IPS-18c (cell line): ENCODE results near the gene NDUFB7.

Experiments
- H3K4me3 ChIP-seq: 2 replicates; pipeline ENCODE4 v1.7.0; 2013; ENCODE audit warnings: low read depth, mild to moderate bottlenecking, low read length, moderate library complexity; ENCODE audit not compliant: insufficient read depth
- H3K9me3 ChIP-seq: one replicate; pipeline ENCODE4 v1.6.1; 2013; ENCODE audit warnings: mild to moderate bottlenecking, low read length, moderate library complexity; ENCODE audit not compliant: control insufficient read depth, insufficient read depth

Gene NDUFB7

DNA sequence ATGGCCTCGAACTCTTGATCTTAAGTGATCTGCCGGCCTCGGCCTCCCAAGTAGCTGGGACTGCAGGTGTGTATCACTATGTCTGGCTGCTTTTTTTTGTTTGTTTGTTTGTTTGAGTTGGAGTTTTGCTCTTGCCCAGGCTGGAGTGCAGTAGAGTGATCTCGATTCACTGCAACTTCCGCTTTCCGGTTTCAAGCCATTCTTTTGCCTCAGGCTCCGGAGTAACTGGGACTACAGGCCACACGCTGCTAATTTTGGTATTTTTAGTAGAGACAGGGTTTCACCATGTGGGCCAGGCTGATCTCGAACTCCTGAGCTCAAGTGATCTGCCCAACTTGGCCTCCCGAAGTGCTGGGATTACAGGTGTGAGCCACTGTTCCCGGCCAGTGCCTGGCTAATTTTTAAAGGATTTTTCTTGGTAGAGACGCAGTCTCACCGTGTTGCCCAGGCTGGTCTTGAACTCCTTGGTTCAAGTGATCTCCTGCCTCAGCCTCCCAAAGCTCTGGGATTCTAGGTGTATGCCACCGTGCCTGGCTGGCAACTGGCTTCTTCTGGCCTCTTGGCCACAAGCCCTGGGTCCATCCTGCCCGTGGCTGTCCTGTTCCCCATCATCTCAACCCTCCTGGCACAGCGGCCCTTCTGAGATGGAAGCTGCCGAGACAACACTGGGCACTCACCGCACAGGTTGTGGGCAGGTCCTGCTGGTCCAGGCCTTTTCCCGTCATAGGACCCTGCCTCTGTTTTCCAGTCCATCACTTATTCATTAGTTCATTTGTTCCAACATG lies 30.9 kb downstream of the NDUFB7 start:
- H3K9me3 ChIP-seq = no peaks in the 10 kb centered on the region
- H3K4me3 ChIP-seq = no peak overlapping the region

DNA sequence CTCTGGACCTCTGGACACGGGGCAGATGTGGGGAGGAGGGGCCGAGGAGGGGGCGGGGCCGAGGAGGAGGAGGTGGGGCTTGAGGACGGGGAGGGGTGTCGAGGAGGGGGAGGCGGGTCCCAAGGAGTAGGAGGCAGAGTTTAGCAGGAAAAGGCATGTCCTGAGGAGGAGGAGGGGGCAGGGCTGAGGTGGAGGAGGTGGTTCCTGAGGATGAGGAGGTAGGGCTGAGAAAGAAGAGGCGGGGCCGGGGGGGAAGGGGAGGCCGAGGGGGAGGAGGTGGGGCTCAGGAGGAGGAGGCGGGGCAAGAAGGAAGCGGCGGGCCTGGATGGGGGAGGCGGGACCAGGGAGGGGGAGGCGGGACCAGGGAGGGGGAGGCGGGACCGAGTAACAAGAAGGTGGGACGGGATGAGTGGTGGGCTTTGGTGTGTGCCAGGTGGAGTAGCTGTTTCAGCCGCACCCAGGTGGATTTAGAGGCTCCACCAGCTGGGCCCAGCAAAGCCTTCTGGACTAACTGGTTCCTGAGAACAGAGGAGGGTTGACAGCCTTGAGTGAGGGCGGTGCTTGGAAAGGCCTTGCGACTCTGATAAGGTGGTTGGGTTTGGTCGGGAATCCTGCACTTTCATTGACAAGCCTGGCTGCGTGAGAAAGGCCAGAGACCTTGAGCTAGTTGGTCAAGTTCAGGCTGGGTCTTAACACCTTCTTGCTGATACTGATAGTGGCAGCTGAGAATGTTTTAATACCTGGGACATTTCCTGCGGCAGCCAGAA lies 34.8 kb downstream of the NDUFB7 start:
- H3K9me3 ChIP-seq = no peaks in the 10 kb centered on the region
- H3K4me3 ChIP-seq = peak overlapping the region; percentile 2; the same call in 1 of the 2 replicates

DNA sequence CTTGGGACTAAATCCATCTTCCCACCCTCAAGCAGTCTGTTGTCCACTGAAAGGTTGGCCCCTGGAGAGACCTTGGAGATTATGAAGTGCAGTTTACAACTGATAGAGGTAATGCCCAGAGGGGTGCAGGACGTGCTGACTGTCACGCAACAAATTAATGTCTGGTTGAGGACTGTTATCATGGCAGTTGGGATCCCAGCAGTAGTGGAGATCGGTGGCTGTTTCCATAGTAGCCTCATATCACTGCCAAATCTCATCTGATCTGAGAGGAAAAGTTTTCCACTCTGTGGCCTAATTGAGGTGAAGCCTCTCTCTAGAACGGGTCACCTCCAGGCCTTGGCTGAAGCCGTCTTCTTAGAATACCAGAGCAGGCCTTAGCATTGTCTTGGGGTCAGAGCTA lies 38.4 kb downstream of the NDUFB7 start:
- H3K4me3 ChIP-seq = no peak overlapping the region
- no peaks in the 10 kb centered on the region for H3K9me3 ChIP-seq

DNA sequence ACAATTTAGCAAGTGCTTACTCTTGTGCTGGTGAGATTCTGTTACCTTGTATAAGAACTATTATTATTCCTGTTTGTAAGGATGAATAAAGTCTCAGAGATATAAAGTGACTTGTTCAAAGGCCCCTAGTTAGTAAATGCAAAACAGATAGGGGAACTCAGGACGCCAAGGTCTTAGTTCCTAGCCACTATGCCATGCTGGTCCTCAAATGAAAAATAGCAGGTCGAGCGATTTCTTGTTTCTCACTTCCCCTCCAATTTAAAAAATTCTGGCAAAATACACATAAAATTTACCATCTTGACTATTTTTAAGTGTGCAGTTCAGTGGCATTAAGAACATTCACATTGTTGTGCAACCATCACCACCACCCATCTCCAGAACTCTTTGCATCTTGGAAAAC lies 41.4 kb downstream of the NDUFB7 start:
- Histone ChIP-seq H3K4me3 (peak overlapping the region; percentile 96; the same call in 1 of the 2 replicates), H3K9me3 (no peaks in the 10 kb centered on the region)

DNA sequence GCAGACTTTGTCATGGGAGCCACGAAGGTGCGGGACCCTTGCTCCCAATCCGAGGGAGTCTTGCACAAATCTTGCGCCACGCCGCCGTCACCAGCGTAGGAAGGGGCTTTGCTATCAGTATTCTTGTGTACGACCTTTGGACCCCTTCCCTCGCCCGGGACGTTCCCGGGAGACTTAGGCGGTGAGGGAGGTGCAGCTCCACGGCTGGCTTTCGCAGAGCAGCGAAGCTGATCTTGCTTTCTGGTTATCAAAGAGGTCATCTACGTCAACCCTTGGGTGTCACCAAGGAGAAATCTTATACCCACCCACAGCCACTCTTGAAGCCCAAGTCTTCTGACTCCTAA lies 41.9 kb downstream of the NDUFB7 start:
- no peaks in the 10 kb centered on the region for H3K9me3 ChIP-seq
- H3K4me3 ChIP-seq = peak overlapping the region; percentile 96

DNA sequence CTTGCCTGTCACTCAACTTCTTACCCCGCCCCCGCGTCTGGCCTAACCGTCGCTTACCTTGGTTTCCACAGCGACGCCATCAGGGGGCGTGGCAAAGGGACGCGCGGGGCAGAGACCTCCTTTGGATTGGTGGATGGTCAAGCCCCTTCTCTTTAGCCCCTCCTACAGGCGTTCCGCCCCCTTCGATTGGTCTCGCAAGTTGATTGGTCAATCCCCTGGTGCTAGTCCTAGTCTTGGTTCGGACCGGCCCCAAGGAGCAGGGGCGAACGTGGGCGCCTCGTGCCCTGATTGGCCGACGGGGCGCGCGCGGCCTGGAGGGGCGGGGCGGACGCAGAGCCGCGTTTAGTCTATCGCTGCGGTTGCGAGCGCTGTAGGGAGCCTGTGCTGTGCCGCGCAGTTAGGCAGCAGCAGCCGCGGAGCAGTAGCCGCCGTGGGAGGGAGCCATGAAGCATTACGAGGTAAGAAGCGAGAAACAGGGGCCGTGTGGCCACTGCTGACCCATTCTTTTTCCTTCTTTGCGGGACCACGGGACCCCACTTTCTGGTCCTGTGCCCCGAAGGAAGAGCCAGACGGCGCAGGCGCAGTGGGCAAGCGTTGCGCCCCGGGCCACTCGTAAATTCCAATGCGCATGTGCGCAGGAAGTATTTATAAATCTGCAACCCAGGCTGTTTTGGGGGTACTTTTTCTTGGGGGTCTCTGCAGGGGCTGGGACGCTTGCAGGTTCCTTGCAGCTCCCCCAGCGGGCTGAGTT lies 42.4 kb downstream of the NDUFB7 start, which contains the start of gene TECR:
Gene TECR, plus strand, starts transcription at position 341 of the 751 bp plus-strand sequence. Its CDS starts 103 bp downstream, at position 444.
- peak within 1 kb of the TSS; percentile 96 for H3K4me3 ChIP-seq
- H3K9me3 ChIP-seq = no peaks in the 10 kb centered on the region

DNA sequence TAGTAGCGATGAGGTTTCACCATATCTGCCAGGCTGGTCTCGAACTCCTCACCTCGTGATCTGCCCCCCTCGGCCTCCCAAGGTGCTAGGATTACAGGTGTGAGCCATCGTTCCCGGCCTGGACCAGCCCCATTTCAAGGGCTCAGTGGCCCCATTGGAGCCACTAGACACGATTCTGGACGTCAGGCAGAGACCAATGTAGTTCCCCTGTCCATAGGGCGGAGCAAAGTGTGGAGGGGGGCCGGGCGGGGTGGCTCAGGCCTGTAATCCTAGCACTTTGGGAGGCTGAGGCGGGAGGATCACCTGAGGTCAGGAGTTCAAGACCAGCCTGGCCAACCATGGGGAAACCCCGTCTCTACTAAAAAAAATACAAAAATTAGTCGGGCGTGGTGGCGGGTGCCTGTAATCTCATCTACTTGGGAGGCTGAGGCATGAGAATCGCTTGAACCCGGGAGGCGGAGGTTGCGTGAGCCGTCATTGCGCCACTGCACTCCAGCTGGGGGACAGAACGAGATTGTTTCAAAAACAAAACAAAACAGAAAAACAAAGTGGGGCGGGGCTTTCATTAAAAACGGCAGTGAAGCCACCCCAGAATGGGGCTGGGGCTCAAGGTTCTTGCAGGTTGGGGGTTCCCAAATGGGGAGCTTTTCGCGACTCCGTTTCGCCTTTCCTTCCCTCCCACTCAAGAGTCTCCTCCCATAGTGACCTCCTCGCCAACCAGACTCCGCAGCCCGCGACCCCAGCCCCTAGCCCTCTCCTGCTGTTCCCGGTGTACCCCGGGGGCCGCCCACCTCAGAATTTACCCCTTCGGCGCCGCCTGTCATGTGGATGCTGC lies 43.2 kb downstream of the NDUFB7 start:
- peak overlapping the region; percentile 52 for H3K4me3 ChIP-seq
- H3K9me3 ChIP-seq = no peaks in the 10 kb centered on the region

DNA sequence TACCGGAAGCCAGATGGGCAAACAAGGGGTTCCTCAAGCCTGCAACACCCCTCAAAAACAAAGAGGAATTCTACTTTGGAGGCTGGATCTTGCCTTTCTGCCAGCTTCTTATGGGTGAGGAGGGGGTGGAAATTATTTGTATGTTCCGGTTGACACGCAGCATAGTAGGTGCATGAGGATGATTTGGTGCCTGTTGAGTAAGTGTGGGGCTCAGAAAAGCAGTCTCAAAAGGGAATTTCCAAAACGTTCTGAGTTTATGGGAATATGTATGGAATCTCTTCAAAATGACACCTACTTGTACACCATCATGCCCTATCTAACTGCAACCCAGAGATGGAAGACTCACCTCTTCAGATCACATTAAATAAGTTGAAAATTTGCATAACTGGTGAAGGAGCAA lies 45.4 kb downstream of the NDUFB7 start:
- no peak overlapping the region for H3K4me3 ChIP-seq

DNA sequence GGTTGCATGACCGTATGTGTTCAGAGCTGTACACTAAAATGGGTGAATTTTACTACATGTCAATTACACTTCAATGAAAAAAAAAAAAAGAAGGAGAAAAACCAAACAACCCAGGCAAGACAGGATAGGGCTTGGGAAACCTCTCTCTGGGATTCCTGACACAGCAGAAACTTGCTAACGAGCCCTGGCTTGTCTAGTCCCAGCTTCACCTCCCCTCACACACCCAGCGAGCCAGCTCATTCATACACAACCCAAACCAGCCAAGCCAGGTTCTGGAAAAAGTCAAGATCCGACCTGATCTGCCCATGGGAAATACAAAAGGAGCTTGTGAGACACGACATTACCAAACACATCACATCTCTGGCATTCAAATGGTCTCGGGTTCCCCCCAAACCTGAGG lies 46.1 kb downstream of the NDUFB7 start:
- no peak overlapping the region for H3K4me3 ChIP-seq
- H3K9me3 ChIP-seq = no peaks in the 10 kb centered on the region

More for the DNA sequence above, 45.4 kb downstream of the NDUFB7 start:
- no peaks in the 10 kb centered on the region for H3K9me3 ChIP-seq

DNA sequence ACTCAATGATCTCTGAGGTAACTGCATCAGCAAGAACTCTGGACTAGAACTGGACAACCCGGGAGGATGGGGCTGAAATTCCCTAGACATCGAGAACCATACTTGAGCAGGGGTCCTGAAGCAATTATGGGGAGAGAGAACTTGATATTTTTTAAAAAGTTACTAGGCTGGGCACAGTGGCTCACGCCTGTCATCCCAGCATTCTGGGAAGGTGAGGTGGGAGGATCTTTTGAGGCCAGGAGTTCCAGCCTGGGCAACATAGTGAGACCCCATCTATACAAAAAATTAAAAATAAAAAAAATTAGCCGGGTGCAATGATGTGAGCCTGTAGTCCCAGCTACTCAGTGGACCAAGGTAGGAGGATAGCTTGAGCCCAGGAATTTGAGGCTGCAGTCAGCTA lies 51.3 kb downstream of the NDUFB7 start:
- Histone ChIP-seq H3K9me3 (no peaks in the 10 kb centered on the region), H3K4me3 (no peak overlapping the region)

DNA sequence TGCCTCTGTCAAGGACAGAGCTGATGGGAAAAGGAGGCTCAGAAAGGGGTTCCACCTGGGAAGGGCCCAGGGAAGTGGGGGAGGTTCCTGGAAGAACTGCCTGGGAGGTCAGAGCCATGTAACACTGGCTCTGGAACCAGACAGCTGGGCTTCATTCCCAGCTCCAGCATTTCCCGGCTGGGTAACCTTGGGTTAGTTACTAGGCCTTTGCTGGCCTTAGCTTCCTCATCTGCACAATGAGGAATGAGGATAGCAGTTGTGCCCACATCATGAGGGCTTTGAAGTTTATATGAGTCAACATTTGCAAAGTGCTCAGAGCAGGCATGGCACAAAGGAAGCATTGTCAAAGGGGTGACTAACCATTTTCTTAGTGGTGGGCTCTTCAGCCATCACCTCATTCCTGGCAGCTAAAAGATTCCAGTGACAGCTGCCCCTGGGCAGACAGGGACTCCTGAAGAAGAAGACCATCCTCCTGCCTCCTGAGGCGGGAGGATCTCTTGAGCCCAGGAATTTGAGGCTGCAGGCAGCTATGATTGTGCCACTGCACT lies 51.9 kb downstream of the NDUFB7 start:
- H3K9me3 ChIP-seq = no peaks in the 10 kb centered on the region
- no peak overlapping the region for H3K4me3 ChIP-seq

DNA sequence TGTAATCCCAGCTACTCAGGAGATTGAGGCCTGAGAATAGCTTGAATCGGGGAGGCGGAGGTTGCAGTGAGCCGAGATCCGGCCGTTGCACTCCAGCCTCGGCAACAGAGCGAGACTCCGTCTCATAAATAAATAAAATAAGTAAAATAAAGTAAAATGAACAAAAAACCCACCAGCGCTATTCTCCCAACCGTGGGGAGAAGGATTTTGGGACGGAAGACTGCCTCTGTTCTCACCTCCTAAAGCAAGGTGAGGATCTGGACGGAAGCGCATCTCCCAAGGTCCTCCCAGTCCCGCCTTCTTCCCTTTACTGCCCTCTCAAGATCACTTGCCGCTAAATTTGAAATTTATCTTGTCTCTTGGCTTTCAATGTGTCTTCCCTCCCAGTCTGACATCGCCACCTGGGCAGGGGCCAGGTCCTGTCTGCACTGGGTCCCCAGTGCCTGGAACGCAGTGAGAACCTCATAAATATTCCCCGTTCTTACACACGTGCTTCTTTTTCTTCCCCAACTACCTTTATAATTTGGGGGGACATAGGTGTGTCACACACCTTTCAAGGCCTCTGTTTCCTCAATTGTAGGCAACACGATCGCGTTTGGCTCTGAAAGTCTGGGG lies 52.5 kb downstream of the NDUFB7 start:
- Histone ChIP-seq H3K4me3 (no peak overlapping the region), H3K9me3 (no peaks in the 10 kb centered on the region)

DNA sequence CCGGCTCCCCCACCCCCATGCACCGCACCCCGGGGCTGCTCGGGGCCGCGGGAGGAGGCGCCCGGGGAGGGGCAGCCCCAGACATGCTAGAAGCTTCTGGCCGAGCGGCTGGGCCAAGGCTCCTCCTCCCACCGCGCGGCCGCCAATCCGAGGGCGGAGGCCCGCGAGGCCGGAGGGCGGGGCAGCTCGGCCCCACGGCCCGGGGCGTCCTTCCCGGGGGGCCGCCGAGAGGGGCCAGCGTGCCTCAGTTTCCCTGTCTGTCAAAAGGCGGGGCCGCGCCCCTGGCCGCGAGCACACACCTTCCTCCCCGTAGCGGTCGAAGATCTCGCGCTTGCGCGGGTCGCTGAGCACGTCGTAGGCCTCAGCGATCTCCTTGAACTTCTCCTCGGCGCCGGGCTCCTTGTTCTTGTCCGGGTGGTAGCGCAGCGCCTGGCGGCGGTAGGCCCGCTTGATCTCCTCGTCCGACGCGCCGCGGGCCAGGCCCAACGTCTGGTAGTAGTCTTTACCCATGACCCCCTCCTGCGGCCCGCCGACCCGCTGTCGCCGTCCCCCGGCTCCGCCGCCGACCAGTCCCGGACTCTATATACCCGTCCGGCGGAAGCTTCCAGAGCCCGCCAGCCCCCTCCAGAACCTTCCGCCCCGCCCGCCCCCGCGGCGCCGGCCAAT lies 53.9 kb downstream of the NDUFB7 start, which contains the start of gene DNAJB1:
Gene DNAJB1, minus strand, starts transcription at position 558 of the 666 bp plus-strand sequence. Its CDS starts 48 bp downstream, at position 510.
- H3K9me3 ChIP-seq = no peaks in the 10 kb centered on the region
- peak within 1 kb of the TSS; percentile 89 for H3K4me3 ChIP-seq

DNA sequence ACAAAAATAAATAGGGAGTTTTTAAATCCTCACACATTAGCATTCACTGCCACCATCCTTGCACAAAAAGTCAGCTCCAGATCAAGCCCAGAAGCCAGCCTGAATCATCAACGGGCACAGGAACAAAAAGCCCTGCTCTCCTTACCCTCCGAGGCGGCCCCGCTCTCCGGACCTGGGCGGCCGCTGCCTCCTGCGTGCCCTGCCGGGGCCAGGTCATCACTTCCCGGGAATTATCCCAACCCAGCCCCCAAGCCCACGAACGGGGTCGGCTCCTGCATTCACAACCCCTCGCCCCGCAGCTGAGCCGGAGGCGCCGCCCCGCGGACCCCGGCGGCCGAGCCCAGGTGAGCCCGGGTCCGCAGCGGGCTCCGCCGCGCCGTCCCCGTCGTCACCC lies 54.4 kb downstream of the NDUFB7 start:
- H3K4me3 ChIP-seq = peak overlapping the region; percentile 89
- H3K9me3 ChIP-seq = no peaks in the 10 kb centered on the region

DNA sequence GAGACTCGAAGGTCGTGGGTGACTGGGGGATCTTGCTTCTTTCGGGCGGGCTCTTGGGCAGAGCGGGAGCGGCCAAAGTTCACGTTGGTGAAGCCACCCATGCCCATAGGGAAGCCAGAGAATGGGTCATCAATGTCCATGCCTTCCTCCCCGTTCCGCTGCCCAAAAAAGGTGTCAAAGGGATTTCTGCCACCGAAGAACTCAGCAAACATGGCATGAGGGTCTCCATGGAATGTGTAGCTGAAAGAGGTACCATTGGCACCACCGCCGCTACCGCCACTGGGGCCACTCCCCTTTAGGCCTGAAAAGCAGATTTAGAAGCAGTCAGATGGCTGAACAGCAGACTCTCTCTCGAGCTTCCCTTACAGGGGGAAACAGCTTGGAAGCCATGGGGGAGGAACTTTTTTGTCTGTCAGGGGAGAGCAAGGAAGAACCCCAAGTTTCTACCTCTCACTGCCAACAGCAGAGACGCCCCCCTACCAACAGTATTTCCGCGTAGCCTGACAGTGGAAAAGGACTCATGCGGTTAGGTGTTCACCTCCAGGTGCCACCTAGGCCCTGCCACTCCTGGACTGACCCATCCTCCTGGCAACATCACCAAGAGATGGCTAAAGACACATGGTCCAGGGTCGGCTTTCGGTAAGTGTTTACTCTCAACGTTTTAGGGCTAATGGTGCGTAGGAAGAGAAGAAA lies 55.0 kb downstream of the NDUFB7 start:
- Histone ChIP-seq H3K4me3 (peak overlapping the region; percentile 89), H3K9me3 (no peaks in the 10 kb centered on the region)
